RWPE2 (cell line): ENCODE results near the gene MVD.
A peak's percentile ranks its signal among the peaks of the same experiment; 100 is the strongest.

Experiments
- ATAC-seq: fragments of 200-7000 bp; cut with Tn5 transposase; 3 replicates; pipeline ENCODE4 v1.9.1; 2021; ENCODE audit warnings: low read depth
- DNase-seq: peaks from one replicate; pipeline ENCODE4 v3.0.0-alpha.2; 2020; ENCODE audit warnings: low spot score
- H3K27ac ChIP-seq: fragments of 450-650 bp; 2 replicates; pipeline ENCODE4 v1.5.1; 2017; ENCODE audit warnings: mild to moderate bottlenecking; ENCODE audit not compliant: poor library complexity, severe bottlenecking
- H3K27me3 ChIP-seq: fragments of 250-450 bp; sonication (Bioruptor Pico); 2 replicates; pipeline ENCODE4 v1.5.1; 2021; ENCODE audit warnings: mild to moderate bottlenecking, moderate library complexity; ENCODE audit not compliant: insufficient read depth, poor library complexity, severe bottlenecking
- H3K36me3 ChIP-seq: fragments of 250-450 bp; sonication (Bioruptor Pico); 2 replicates; pipeline ENCODE4 v1.5.1; 2020; ENCODE audit warnings: low read depth, mild to moderate bottlenecking, moderate library complexity
- H3K4me1 ChIP-seq: fragments of 250-450 bp; sonication (Bioruptor Pico); 2 replicates; pipeline ENCODE4 v1.5.1; 2021; ENCODE audit warnings: mild to moderate bottlenecking, moderate library complexity; ENCODE audit not compliant: insufficient read depth, poor library complexity, severe bottlenecking
- H3K4me3 ChIP-seq: fragments of 250-450 bp; sonication (Bioruptor Pico); 2 replicates; pipeline ENCODE4 v1.5.1; 2021; ENCODE audit warnings: mild to moderate bottlenecking, moderate library complexity; ENCODE audit not compliant: severe bottlenecking
- H3K9me3 ChIP-seq: fragments of 250-450 bp; sonication (Bioruptor Pico); 2 replicates; pipeline ENCODE4 v1.5.1; 2021; ENCODE audit warnings: mild to moderate bottlenecking, moderate library complexity; ENCODE audit not compliant: severe bottlenecking
- TF ChIP-seq, protein P1 (sequence below): fragments of 450-650 bp; IDR thresholded peaks from one replicate; pipeline ENCODE4 v1.5.1; 2017; ENCODE audit warnings: mild to moderate bottlenecking, moderate library complexity; ENCODE audit not compliant: poor library complexity, severe bottlenecking

Gene MVD

DNA sequence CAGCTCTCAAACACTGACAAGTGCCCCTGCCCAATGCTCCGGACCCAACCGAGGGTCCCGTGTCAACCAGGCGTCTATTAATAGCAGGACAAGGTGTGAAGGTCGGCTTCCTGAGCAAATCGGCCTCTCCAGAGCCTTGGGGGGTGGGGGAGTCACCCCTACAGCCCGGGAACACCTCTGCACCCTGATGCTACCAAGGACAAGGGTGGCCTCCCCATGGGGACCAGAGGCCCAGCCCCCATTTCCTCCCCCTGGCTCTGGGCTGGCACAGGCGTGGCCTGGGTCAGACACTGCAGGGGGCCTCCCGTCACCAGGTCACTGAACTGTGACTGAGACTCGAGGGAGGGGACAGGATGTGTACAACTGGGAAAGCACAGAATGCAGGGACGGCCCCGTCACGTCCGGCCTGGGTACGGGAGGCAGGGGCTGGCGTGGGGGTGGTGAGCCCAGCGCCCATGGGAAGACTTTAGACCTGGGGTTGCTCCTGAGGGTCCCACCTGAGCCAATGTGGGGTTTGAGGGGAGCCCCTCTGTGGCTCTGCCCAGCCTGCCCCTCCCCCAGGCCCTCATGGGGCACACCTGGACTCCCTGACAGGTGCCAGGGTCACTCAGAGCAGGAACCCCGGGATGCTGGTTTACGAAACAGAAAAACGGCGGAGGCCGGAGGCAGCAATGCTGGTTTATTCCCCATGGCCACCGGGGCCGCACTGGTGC, 11.5 kb downstream of the MVD start:
- no peaks in the 10 kb centered on the region for H3K27me3 ChIP-seq
- ATAC-seq = no peak; the same call in 2 of the 3 replicates
- peak overlapping the region; percentile 38 for H3K27ac ChIP-seq
- TF ChIP-seq, protein P1, sequence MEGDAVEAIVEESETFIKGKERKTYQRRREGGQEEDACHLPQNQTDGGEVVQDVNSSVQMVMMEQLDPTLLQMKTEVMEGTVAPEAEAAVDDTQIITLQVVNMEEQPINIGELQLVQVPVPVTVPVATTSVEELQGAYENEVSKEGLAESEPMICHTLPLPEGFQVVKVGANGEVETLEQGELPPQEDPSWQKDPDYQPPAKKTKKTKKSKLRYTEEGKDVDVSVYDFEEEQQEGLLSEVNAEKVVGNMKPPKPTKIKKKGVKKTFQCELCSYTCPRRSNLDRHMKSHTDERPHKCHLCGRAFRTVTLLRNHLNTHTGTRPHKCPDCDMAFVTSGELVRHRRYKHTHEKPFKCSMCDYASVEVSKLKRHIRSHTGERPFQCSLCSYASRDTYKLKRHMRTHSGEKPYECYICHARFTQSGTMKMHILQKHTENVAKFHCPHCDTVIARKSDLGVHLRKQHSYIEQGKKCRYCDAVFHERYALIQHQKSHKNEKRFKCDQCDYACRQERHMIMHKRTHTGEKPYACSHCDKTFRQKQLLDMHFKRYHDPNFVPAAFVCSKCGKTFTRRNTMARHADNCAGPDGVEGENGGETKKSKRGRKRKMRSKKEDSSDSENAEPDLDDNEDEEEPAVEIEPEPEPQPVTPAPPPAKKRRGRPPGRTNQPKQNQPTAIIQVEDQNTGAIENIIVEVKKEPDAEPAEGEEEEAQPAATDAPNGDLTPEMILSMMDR = no peak
- H3K9me3 ChIP-seq = no peaks in the 10 kb centered on the region
- H3K36me3 ChIP-seq = peaks cover 49% of the 10 kb centered on the region
- peak overlapping the region; percentile 42 for H3K4me3 ChIP-seq
- DNase-seq = no peak
- H3K4me1 ChIP-seq = no peaks in the 10 kb centered on the region

DNA sequence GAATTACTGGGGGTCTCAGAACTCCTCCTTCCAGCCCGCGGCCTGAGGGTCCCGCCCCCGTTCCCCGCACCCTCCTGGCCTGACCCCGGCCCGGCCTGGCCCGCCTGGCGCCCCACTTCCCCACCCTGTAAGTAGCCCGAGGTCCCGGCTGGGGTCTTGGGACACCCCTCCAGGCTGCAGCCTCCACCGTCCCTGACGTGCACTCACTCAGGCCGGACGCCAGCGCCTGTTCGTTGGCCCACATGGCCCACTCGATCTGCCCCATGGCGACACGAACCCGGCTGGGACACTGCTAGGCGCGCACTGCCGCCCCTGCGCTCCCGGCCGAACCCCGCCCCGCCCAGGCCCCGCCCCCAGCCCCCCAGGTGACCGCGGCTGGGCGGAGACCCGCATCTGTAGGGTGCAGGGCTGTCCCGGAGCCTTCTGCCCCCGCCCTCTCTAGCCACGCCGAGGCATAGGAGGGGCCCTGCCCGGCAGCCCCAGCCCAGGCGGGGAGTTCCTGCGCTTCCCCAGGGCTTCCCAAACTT, 12.1 kb downstream of the MVD start, which contains the start of gene CYBA:
CYBA (minus strand) TSS at position 305 of the 527 bp plus-strand sequence; CDS start at position 265, 40 bp downstream.
- TF ChIP-seq, protein P1 = no peak
- H3K4me3 ChIP-seq = peak within 1 kb of the TSS; percentile 42
- peak; percentile 76 for DNase-seq
- peak; percentile 75 for ATAC-seq
- H3K36me3 ChIP-seq = peaks cover 43% of the 10 kb centered on the region
- peak within 1 kb of the TSS; percentile 38 for H3K27ac ChIP-seq
- no peaks in the 10 kb centered on the region for H3K4me1 ChIP-seq
- H3K9me3 ChIP-seq = no peaks in the 10 kb centered on the region
- H3K27me3 ChIP-seq = no peaks in the 10 kb centered on the region

DNA sequence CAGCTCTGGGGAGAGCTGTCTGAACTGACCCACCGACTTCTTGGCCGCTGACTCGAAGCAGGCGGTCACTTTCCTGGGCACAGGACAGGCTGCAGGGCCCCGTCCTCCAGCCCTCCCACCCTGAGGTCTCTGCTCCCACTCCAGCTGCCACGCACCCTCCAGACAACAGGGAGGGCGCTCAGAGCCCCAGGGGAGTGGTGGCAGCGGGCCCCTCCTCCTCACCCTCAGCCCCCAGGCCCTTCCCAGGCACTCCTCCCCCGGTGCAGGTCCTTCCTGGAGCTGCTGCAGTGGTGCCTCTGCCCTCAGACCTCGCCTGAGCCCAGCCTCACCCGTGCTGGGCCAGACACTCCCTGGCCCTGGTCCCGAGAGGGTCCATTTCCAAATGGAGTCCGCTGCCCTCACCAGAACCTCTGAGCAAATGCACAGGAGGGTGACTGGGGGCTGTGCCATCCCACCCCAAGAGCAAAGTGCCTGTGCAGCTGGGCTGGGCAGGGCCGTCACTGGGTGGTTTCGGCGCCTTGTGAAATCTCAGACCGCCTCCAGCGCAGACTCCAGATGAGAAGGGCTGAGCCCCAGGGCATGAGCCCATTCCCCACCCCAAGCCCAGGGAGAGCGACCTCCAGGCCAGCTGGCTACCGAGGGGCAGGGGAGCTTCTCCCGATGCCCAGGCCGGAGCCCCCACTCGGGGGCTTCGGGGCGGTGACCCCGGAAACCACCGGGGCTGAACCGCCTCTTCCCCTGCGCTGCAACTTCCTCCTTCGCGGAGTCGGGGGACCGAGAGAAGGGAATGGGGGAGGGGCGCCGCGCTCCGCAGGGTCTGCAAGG, 12.8 kb downstream of the MVD start:
- no peaks in the 10 kb centered on the region for H3K4me1 ChIP-seq
- H3K36me3 ChIP-seq = peaks cover 36% of the 10 kb centered on the region

DNA sequence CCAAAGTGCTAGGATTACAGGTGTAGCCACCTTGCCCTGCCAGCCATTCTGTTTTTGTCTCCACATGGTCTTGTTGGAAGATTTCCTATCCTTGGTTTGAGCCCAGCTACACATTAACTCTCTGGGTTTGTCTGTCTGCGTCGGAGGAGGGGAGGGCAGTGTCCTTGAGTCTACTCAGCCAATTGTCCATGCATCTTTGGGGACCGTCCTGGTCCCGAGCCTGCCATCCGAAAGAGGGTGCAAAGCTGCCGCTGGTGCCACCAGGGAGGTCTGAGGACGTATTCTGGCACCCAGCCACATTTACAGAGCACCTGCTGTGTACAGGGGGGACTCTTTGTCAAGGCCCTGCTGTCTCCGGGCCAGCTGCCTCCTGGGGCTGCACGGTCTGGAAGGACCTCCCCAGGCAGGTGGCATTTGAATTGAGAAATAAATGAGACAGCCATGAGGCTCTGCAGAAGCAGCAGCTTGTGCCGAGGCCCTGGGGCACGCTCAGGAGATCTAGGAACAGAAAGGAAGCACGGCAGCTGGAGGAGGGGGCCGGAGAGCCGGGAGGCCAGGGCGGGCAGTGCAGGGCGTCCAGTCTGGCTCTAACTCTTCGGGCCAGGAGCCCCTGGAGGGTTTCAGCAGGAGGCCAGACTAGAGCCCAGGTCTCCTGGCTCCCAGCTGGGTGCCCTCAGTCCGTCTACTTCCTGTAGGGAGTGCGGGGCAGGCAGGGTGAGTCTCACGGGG, 13.5 kb downstream of the MVD start:
- TF ChIP-seq, protein P1 = no peak
- no peaks in the 10 kb centered on the region for H3K9me3 ChIP-seq
- DNase-seq (no peak), ATAC-seq (no peak)
- H3K36me3 ChIP-seq = peaks cover 28% of the 10 kb centered on the region
- no peaks in the 10 kb centered on the region for H3K27me3 ChIP-seq
- no peaks in the 10 kb centered on the region for H3K4me1 ChIP-seq
- H3K27ac ChIP-seq = no peak overlapping the region
- H3K4me3 ChIP-seq = no peak overlapping the region

More for the DNA sequence above, 12.8 kb downstream of the MVD start:
- Histone ChIP-seq H3K27me3 (no peaks in the 10 kb centered on the region), H3K4me3 (peak overlapping the region; percentile 42), H3K27ac (peak overlapping the region; percentile 38), H3K9me3 (no peaks in the 10 kb centered on the region)
- TF ChIP-seq, protein P1 = no peak
- ATAC-seq = 0 out of 3 replicates have a peak, but pooled peaks have one; percentile 3
- DNase-seq = no peak
